Measurements from ENCODE around the gene FYN. TPM values are rescaled to one million over a fixed set of nuclear protein-coding genes. Genes with fewer than 3 reads are reported as not detected.

The FYN gene
- total and polyA plus RNA-seq, 10 of the 15 experiments (the other 5 are each of a cell fraction or from before 2014, with no cell fraction given) = 51.4 to 247 (median 138) TPM

GRCh38 chr6:111884068-111884467 lies 10.8 kb upstream of the FYN start:
- Histone ChIP-seq H3K4me1 (ENCODE audit: control insufficient read depth, insufficient read depth, low read length) (no peaks in the 10 kb centered on the region), H3K9me3 (replicated peaks; ENCODE audit: control insufficient read depth, insufficient read depth, low read length) (peaks cover 2% of the 10 kb centered on the region; the same call in 1 of the 3 replicates), H3K36me3 (ENCODE audit: control insufficient read depth in 2 of 2, insufficient read depth in 2 of 2, low read length in 1 of 2) (no peaks in the 10 kb centered on the region), H3K27me3 (replicated peaks in 1 of 2; ENCODE audit: control insufficient read depth in 2 of 2, insufficient read depth in 2 of 2, low read length in 1 of 2) (no peaks in the 10 kb centered on the region), H3K79me2 (ENCODE audit: control insufficient read depth, insufficient read depth, low read length) (no peaks in the 10 kb centered on the region), H3K4me3 (no peak overlapping the region), H3K9ac (ENCODE audit: control insufficient read depth, insufficient read depth, low read length) (no peak overlapping the region), H3K4me2 (ENCODE audit: control insufficient read depth, insufficient read depth) (no peak overlapping the region), H4K20me1 (ENCODE audit: control insufficient read depth, insufficient read depth) (no peaks in the 10 kb centered on the region), H3K27ac (ENCODE audit: control insufficient read depth, insufficient read depth) (no peak overlapping the region), H2AFZ (ENCODE audit: control insufficient read depth, low read depth, low read length) (no peak overlapping the region)
- 50% methylated on average over 2 of the region's 2 CpGs for WGBS (ENCODE audit: insufficient coverage, insufficient replicate concordance, low lambda C conversion rate, missing lambda C conversion rate)
- BruUV-seq (replicated peaks) = no TSS peak
- RAD21 ChIA-PET (ENCODE audit: unreplicated experiment) = no interaction called here
- POLR2A ChIA-PET = no interaction called here
- no peak for ATAC-seq
- FAIRE-seq = no peak
- intact Hi-C loops (cut with micrococcal nuclease; ENCODE audit: unreplicated experiment) (no loop called here), in situ Hi-C loops (cut with MboI) (no loop called here)
- DNase-seq (ENCODE audit: low read depth, low spot score) = no peak
- SMC1A ChIA-PET (ENCODE audit: uncharacterized antibody, unreplicated experiment) = no interaction called here
- CTCF ChIA-PET = no interaction called here
- no peak for TF ChIP-seq CEBPZ (IDR thresholded peaks at IDR 0.05; ENCODE audit: low read depth, low read length)
- TF ChIP-seq REST (IDR thresholded peaks at IDR 0.05; ENCODE audit: low read depth, low read length) = no peak
- no peak for TF ChIP-seq CBFB (IDR thresholded peaks at IDR 0.05; ENCODE audit: low read depth)
- TF ChIP-seq ETV6 (conservative IDR thresholded peaks at IDR 0.05 in 1 of 2, IDR thresholded peaks at IDR 0.05 in 1 of 2; ENCODE audit: borderline replicate concordance in 1 of 2, low read depth in 1 of 2) = no peak
- no peak for TF ChIP-seq RAD21 (IDR thresholded peaks at IDR 0.05; ENCODE audit: insufficient read depth, low read depth, low read length)
- no peak for TF ChIP-seq DPF2 (IDR thresholded peaks at IDR 0.05)
- no peak for TF ChIP-seq ZNF592 (IDR thresholded peaks at IDR 0.05)
- no peak for TF ChIP-seq MYC (IDR thresholded peaks at IDR 0.05; ENCODE audit: insufficient read depth, insufficient read length, insufficient replicate concordance, low read length, severe bottlenecking)
- no peak for TF ChIP-seq MXI1 (IDR thresholded peaks at IDR 0.05; ENCODE audit: low read depth, low read length)
- TF ChIP-seq RUNX3 (IDR thresholded peaks at IDR 0.05; ENCODE audit: low read length) = no peak
- no peak for TF ChIP-seq NRF1 (conservative IDR thresholded peaks at IDR 0.05; ENCODE audit: low read depth, low read length)
- no peak for TF ChIP-seq IKZF2 (IDR thresholded peaks at IDR 0.05)
- TF ChIP-seq EGR1 (IDR thresholded peaks at IDR 0.05; ENCODE audit: borderline replicate concordance in 1 of 2, low read depth in 2 of 2, low read length in 2 of 2) = no peak
- TF ChIP-seq CREB1 (IDR thresholded peaks at IDR 0.05; ENCODE audit: low read depth) = no peak
